ENCODE results near the gene DCLK1. TPM values are rescaled to one million over a fixed set of nuclear protein-coding genes. Genes with fewer than 3 reads are reported as not detected.

The DCLK1 gene
- total RNA-seq, 1 experiment from 2014 or later = 0.24 TPM

- no peak for DNase-seq (ENCODE audit: low read depth)
Observed at GRCh38 chr13:35947315-35947714, 183.9 kb downstream of the DCLK1 start.

DNA sequence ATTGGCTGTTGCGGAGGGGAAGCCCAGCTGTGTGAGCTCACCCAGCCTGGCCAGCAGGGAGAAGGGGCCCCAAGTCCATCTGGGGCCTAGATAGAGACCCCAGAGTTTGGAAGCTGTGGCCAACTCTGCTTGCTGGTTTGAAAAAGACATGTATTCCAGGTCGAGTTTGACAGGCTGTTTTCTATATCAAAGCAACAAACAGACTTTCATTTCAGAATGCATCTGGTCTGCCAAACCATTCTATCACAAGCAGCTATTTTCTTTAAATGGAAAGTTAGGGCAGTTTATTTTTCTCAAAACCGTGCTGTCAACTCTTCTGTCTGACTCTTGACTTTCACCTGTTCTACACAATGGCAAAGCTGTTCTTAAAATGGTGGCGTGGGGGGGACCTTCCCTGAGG lies 185.8 kb downstream of the DCLK1 start:
- DNase-seq (ENCODE audit: low read depth) = no peak

DNA sequence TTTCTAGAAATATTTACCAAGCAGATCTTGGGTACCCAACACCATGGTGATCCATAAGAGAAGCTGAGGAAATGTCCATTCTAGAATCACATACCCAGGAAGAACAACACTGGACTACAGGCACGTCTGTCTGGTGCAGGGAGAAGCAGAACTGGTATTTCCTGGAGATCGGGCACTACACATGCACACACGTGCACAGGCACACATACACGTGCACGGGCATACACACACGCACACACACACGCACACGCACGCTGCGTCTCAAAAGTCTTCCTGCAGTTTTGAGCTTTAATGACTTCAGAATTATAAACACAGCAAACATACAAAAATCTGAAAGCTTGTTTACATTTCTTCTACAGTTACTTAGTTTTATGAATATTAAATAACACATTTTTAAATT lies 189.8 kb downstream of the DCLK1 start:
- no peak for DNase-seq (ENCODE audit: low read depth)

- no peak for DNase-seq (ENCODE audit: low read depth)
Observed at GRCh38 chr13:35940734-35941133, 190.4 kb downstream of the DCLK1 start.

DNA sequence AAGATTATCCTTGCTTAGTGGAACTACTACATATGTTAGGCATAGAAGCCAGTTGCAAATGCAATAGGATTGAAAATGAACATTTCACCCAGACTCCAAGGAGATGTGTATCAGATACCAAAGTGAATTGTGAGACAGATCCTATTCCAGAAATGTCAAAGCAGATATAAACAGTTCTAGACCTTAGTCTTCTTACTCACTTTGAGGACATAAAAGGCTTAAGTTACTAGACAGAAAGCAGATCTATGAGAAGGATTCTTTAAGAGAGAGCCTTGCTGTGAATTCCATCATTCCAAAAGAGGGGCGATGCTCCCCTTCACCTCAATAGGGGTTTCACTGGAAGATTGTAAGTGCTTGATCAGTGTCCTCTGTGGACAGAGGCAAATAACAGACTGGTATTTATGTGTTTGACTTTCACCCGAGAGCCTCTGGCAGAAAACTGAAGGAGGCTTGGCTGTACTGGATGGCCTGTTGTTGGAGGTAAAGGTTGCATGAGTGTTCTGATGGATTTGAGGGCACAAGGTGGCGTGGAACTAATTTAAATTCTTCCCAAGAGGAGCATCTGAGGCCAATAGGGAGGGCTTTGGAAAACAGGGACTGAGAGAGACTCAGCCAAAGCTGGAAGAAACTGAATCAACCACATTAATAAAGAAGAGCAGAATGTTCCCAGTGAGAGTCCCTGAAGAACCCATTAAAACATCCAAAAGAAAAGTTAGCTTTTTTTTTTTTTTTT lies 194.8 kb downstream of the DCLK1 start:
- no peak for DNase-seq (ENCODE audit: low read depth)

- DNase-seq (ENCODE audit: low read depth) = no peak
Observed at GRCh38 chr13:35930665-35931631, 200.2 kb downstream of the DCLK1 start.

- peak; percentile 69 for DNase-seq (ENCODE audit: low read depth)
Observed at GRCh38 chr13:35927567-35928021, 203.6 kb downstream of the DCLK1 start.

DNA sequence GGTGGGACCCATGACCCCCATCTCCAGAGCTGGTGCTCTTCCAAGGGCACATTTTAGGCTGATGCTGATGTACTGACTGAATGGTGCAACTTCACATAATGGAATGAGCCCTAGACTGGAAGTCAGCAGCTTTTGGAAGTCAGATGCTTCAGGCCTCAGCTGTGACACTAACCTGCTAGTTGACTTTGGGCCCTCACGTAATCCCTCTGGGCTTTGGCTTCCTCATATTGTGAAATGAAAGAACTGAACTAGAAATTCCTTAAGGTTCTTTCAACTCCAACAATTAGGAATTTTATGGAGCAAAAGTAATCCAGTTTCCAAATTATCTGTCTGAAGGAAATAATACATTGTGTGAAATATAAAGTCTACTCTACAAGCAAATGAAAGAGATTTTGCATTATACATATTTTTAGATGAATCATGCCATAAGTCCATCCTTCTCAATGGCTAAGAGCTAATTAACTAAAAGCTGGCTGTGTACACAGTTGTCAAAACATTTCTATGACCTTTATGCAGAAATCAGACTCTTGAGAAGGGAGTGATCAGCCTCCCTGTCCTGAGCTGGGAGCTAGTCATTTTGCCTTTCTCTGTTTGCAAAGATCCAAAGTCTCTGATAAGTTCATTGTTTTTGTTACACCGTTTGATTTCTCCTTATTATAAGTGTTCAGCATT lies 204.2 kb downstream of the DCLK1 start:
- no peak for DNase-seq (ENCODE audit: low read depth)

GRCh38 chr13:35925669-35926068 lies 205.5 kb downstream of the DCLK1 start:
- DNase-seq (ENCODE audit: low read depth) = no peak

GRCh38 chr13:35923347-35923746 lies 207.8 kb downstream of the DCLK1 start:
- DNase-seq (ENCODE audit: low read depth) = peak; percentile 62

DNA sequence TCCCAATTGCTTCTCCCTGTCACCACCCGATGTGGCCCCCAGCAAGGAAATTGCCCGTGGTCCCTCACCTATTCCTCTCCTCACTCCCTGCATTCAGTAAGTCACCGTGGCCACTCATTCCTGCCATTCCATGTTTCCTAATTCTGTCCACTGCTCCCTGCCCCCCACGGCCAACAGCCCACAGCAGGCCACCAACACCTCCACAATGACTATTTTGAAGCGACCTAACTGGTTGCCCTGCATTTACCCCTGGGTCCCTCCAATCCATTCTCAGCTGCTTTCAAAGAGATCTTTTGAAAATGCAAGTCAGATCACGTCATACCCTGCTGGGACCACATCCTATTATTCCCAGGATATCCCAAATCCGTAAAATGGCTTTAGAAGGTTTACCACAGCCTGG lies 210.4 kb downstream of the DCLK1 start:
- no peak for DNase-seq (ENCODE audit: low read depth)

GRCh38 chr13:35917942-35918645 lies 213.1 kb downstream of the DCLK1 start:
- no peak for DNase-seq (ENCODE audit: low read depth)

DNA sequence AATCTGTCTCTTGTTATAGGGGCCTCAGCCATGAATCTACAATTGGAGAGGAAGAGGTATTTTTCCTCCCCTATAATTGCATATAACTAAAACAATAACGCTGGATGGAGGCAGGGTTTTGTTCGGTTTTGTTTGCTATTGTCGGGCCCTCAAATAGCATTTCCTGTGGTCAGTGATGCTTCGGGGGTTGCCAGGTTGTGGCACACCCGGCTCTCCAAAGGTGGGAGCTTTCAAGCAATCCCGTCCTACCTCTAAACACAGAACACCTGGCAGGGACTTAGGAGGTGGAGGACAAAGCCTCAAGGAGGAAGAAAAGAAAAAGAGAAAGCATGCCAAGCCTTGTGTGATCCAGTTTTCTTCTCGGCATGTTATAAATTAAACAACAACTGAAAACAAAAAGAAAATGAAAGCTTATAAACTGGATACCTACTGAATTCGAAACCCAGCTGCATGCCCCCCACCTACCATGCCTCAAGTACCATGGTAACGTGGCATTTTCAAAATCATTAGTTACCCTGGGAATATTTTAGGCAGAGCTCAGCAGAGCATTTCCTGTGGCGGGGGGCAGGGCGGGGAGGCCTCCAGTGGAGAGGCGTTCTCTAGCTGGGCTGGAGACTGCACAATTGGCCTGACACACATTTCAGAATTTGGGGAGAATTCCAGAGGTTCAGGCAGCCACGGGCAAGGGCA lies 213.8 kb downstream of the DCLK1 start:
- no peak for DNase-seq (ENCODE audit: low read depth)

DNA sequence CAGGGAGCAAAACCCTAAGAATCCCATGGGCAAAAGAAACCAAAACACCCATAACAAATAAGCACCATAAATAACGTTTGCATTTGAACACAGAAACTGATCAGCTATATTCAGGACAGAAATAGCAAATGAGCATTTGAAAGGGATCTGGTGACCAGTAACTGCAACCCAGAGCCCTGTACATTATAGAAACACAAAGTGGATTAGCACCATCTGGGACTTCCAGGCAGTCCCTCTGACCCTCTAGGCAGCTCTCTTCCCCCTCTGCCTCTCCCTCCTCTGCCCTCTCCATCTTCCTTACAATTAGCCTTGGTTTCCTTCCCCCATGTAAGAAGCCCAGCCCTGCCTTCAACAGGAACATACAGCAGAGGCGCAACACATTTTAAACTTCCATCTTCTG lies 215.0 kb downstream of the DCLK1 start:
- no peak for DNase-seq (ENCODE audit: low read depth)

DNA sequence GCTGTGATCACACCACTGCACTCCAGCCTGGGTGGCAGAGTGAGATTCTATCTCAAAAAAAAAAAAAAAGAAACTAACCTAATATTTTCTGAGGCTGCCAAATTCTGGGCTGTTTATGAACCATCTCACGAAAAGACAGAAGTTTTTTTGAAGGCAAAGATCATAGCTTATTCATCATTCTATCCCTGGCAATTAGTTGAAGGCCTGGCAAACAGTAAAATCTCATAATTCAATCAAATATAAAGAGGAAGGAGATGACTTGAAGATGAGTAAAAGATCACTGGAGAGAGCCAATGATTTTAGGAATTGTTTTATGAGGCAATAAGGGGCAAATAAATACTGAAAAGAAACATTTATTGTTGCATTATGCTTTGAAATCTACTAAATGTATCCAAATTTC lies 216.5 kb downstream of the DCLK1 start:
- no peak for DNase-seq (ENCODE audit: low read depth)

DNA sequence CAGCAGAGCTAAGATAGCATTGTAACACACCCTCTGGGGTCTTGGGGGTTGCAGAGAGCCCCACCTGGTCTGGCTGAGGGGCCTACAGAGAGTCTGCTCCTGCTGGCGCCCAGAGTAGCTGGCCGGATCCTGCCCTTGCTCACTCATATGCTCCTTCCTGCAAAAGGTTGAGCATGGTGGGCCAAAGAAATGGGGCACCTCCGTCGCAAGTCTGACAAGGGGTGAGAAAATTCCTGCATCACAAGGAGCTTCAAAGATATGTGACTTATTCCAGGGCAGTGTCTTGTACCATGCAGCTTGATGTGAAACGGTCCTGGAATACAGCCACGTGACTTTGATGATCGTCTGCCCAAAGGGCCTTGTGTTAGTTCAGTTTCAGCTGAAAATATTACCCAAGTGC lies 218.3 kb downstream of the DCLK1 start:
- no peak for DNase-seq (ENCODE audit: low read depth)

GRCh38 chr13:35909837-35910540 lies 221.2 kb downstream of the DCLK1 start:
- DNase-seq (ENCODE audit: low read depth) = no peak

DNA sequence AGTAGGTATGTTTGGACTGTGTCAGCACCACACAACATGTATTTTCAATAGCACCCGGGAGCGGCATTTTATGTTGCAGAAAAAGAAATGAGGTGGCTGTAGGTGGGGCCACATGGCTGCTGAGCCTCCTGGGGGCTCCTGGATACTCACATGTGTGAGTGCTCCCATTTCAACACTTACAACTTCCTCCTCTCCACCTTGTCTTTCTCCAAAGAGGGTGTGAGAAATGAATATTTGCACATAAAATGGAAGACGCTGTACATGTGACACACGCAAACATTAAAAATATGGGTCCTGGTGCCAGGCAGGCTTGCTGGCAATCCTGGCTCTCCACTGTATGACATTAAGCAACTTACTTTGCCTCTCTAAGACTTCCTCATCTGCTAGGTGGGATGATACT lies 222.1 kb downstream of the DCLK1 start:
- no peak for DNase-seq (ENCODE audit: low read depth)

GRCh38 chr13:35908226-35908625 lies 223.0 kb downstream of the DCLK1 start:
- DNase-seq (ENCODE audit: low read depth) = no peak

- DNase-seq (ENCODE audit: low read depth) = no peak
Observed at GRCh38 chr13:35906636-35907035, 224.5 kb downstream of the DCLK1 start.

Measured in RPMI7951 (cell line).